Measurements from ENCODE around the gene CHI3L1. TPM values are rescaled to one million over a fixed set of nuclear protein-coding genes. Genes with fewer than 3 reads are reported as not detected.

Gene CHI3L1
- total and polyA plus RNA-seq, 10 of the 15 experiments (the other 5 are each of a cell fraction or from before 2014, with no cell fraction given): 0.10 to 1.7 (median 0.39) TPM

GRCh38 chr1:203130358-203130985, 56.0 kb downstream of the CHI3L1 start:
- no peak overlapping the region for H3K4me2 ChIP-seq (ENCODE audit: control insufficient read depth, insufficient read depth)
- no TSS peak for BruUV-seq (replicated peaks)
- ChIA-PET RAD21 (ENCODE audit: unreplicated experiment) (interaction anchor here (1.2 kb wide), 1 partner anchor 86 kb away, joined by 3 read pairs; no protein-coding TSS in a partner anchor), POLR2A (no interaction called here), CTCF (interaction anchor here (0.6 to 1.0 kb wide), 3 partner anchors 10 to 86 kb away, joined by 3 read pairs; no protein-coding TSS in a partner anchor), SMC1A (ENCODE audit: uncharacterized antibody, unreplicated experiment) (no interaction called here)
- DNase-seq (ENCODE audit: low read depth, low spot score) (no peak), ATAC-seq (no peak), FAIRE-seq (no peak)
- intact Hi-C loops (cut with micrococcal nuclease; ENCODE audit: unreplicated experiment) (no loop called here), in situ Hi-C loops (cut with MboI) (no loop called here)
- no peak overlapping the region for H3K4me3 ChIP-seq
- no peak overlapping the region for H3K27ac ChIP-seq (ENCODE audit: control insufficient read depth, insufficient read depth)
- H3K4me1 ChIP-seq (ENCODE audit: control insufficient read depth, insufficient read depth, low read length): no peaks in the 10 kb centered on the region
- no peaks in the 10 kb centered on the region for H4K20me1 ChIP-seq (ENCODE audit: control insufficient read depth, insufficient read depth)
- no peak overlapping the region for H2AFZ ChIP-seq (ENCODE audit: control insufficient read depth, low read depth, low read length)
- TF ChIP-seq IKZF2 (IDR thresholded peaks at IDR 0.05): no peak
- H3K9ac ChIP-seq (ENCODE audit: control insufficient read depth, insufficient read depth, low read length): no peak overlapping the region
- H3K27me3 ChIP-seq (replicated peaks in 1 of 2; ENCODE audit: control insufficient read depth in 2 of 2, insufficient read depth in 2 of 2, low read length in 1 of 2): peaks cover 6 to 8% of the 10 kb centered on the region in 2 experiments
- H3K36me3 ChIP-seq (ENCODE audit: control insufficient read depth in 2 of 2, insufficient read depth in 2 of 2, low read length in 1 of 2): no peaks in the 10 kb centered on the region
- H3K79me2 ChIP-seq (ENCODE audit: control insufficient read depth, insufficient read depth, low read length): no peaks in the 10 kb centered on the region
- H3K9me3 ChIP-seq (replicated peaks; ENCODE audit: control insufficient read depth, insufficient read depth, low read length): no peaks in the 10 kb centered on the region
- WGBS (ENCODE audit: insufficient coverage, insufficient replicate concordance, low lambda C conversion rate, missing lambda C conversion rate): 10% methylated on average over 3 of the region's 3 CpGs

DNA sequence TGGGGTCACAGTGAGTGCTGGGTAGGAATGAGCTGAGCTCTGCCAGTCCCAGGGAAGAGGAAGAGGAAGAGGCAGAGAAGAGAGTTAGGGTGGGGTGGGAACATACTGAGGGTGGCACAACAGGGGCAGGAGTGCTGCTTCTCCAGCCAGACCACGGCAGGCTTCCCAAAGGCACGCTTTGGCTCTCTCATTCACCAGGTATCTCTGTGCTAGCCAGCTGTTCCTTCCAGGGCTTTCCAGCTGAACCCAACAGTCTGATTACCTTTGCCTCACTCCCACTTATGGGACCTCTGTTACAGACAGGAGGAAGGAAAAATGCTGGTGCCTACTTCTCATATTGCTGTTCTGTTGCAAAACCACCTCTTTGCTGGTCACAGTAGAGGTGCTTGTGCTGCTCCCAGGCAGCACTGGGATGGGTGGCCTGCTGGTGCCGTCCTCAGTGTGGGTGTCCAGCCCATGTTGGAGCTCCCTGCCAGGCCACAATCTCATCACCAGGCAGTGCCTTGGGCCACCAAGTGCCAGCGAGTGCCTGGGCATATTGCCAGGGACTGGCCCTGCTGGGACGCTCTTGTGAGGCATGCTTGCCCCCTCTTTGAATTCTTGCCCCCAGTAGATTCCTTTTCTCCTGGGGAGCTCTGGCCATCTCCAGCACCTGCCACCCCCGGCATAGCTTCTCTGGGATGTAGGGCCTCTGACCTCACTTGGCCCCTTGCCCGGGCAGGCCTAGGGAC, 56.8 kb downstream of the CHI3L1 start:
- DNase-seq (ENCODE audit: low read depth, low spot score) (no peak), ATAC-seq (no peak), FAIRE-seq (no peak)
- intact Hi-C loops (cut with micrococcal nuclease; ENCODE audit: unreplicated experiment) (no loop called here), in situ Hi-C loops (cut with MboI) (no loop called here)
- Histone ChIP-seq H3K9me3 (replicated peaks; ENCODE audit: control insufficient read depth, insufficient read depth, low read length) (no peaks in the 10 kb centered on the region), H3K4me3 (no peak overlapping the region), H2AFZ (ENCODE audit: control insufficient read depth, low read depth, low read length) (no peak overlapping the region), H3K36me3 (ENCODE audit: control insufficient read depth in 2 of 2, insufficient read depth in 2 of 2, low read length in 1 of 2) (no peaks in the 10 kb centered on the region), H4K20me1 (ENCODE audit: control insufficient read depth, insufficient read depth) (no peaks in the 10 kb centered on the region), H3K27ac (ENCODE audit: control insufficient read depth, insufficient read depth) (no peak overlapping the region), H3K4me2 (ENCODE audit: control insufficient read depth, insufficient read depth) (no peak overlapping the region), H3K4me1 (ENCODE audit: control insufficient read depth, insufficient read depth, low read length) (no peaks in the 10 kb centered on the region), H3K79me2 (ENCODE audit: control insufficient read depth, insufficient read depth, low read length) (no peaks in the 10 kb centered on the region), H3K27me3 (replicated peaks in 1 of 2; ENCODE audit: control insufficient read depth in 2 of 2, insufficient read depth in 2 of 2, low read length in 1 of 2) (peaks cover 6 to 8% of the 10 kb centered on the region in 2 experiments), H3K9ac (ENCODE audit: control insufficient read depth, insufficient read depth, low read length) (no peak overlapping the region)
- ChIA-PET SMC1A (ENCODE audit: uncharacterized antibody, unreplicated experiment) (no interaction called here), RAD21 (ENCODE audit: unreplicated experiment) (interaction anchor here (1.2 kb wide), 1 partner anchor 87 kb away, joined by 3 read pairs; no protein-coding TSS in a partner anchor), POLR2A (no interaction called here), CTCF (interaction anchor here (0.8 to 1.1 kb wide), 3 partner anchors 12 to 87 kb away, joined by 3 read pairs; no protein-coding TSS in a partner anchor)
- WGBS (ENCODE audit: insufficient coverage, insufficient replicate concordance, low lambda C conversion rate, missing lambda C conversion rate): 17% methylated on average over 7 of the region's 7 CpGs
- TF ChIP-seq NFYA (IDR thresholded peaks at IDR 0.05; ENCODE audit: borderline replicate concordance, low read depth, low read length) (no peak), TCF7 (IDR thresholded peaks at IDR 0.05; ENCODE audit: borderline replicate concordance) (no peak), EZH2 (IDR thresholded peaks at IDR 0.05; ENCODE audit: borderline replicate concordance, control insufficient read depth, low read depth, low read length) (no peak), E4F1 (IDR thresholded peaks at IDR 0.05; ENCODE audit: borderline replicate concordance, partially characterized antibody) (no peak), SUPT20H (IDR thresholded peaks at IDR 0.05; ENCODE audit: borderline replicate concordance, control insufficient read depth, low read depth, low read length) (no peak)
- BruUV-seq (replicated peaks): no TSS peak

Data from GM12878 (cell line).